ENCODE data around the gene ZDHHC7.
"Not testable (repeated sequence)": the region's sequence is repeated elsewhere in the genome, so short reads cannot be mapped to it uniquely, and the experiment has no call there.

ZDHHC7 gene

GRCh38 chr16:85042606-85043005 is 31.3 kb upstream of the ZDHHC7 start:
- no peak for DNase-seq (ENCODE audit: low read depth)

GRCh38 chr16:85042167-85042526 is 30.8 kb upstream of the ZDHHC7 start:
- DNase-seq (ENCODE audit: low read depth): no peak

- DNase-seq (ENCODE audit: low read depth): no peak
Measured at GRCh38 chr16:85041219-85042166, 30.2 kb upstream of the ZDHHC7 start.

- DNase-seq (ENCODE audit: low read depth): no peak
Measured at GRCh38 chr16:85040685-85041084, 29.4 kb upstream of the ZDHHC7 start.

GRCh38 chr16:85037721-85038120 is 26.4 kb upstream of the ZDHHC7 start:
- no peak for DNase-seq (ENCODE audit: low read depth)

- no peak for DNase-seq (ENCODE audit: low read depth)
Measured at GRCh38 chr16:85037050-85037410, 25.7 kb upstream of the ZDHHC7 start.

GRCh38 chr16:85036236-85037049 is 25.1 kb upstream of the ZDHHC7 start:
- no peak for DNase-seq (ENCODE audit: low read depth)

GRCh38 chr16:85034591-85035433 is 23.5 kb upstream of the ZDHHC7 start:
- no peak for DNase-seq (ENCODE audit: low read depth)

- DNase-seq (ENCODE audit: low read depth): no peak
Measured at GRCh38 chr16:85033171-85033570, 21.8 kb upstream of the ZDHHC7 start.

- DNase-seq (ENCODE audit: low read depth): not testable (repeated sequence)
Measured at GRCh38 chr16:85032187-85032586, 20.9 kb upstream of the ZDHHC7 start.

GRCh38 chr16:85031451-85031850 is 20.1 kb upstream of the ZDHHC7 start:
- no peak for DNase-seq (ENCODE audit: low read depth)

GRCh38 chr16:85029981-85030401 is 18.7 kb upstream of the ZDHHC7 start:
- no peak for DNase-seq (ENCODE audit: low read depth)

- no peak for DNase-seq (ENCODE audit: low read depth)
Measured at GRCh38 chr16:85029408-85029784, 18.1 kb upstream of the ZDHHC7 start.

GRCh38 chr16:85028685-85029407 is 17.5 kb upstream of the ZDHHC7 start:
- no peak for DNase-seq (ENCODE audit: low read depth)

- no peak for DNase-seq (ENCODE audit: low read depth)
Measured at GRCh38 chr16:85027958-85028684, 16.8 kb upstream of the ZDHHC7 start.

GRCh38 chr16:85027349-85027957 is 16.1 kb upstream of the ZDHHC7 start, which contains the start of gene KIAA0513:
Gene KIAA0513, plus strand, starts transcription at chr16:85027795. Its CDS starts 39,277 bp downstream, at chr16:85067072.
- peak; percentile 86 for DNase-seq (ENCODE audit: low read depth)

- no peak for DNase-seq (ENCODE audit: low read depth)
Measured at GRCh38 chr16:85026703-85027102, 15.4 kb upstream of the ZDHHC7 start.

- DNase-seq (ENCODE audit: low read depth): no peak
Measured at GRCh38 chr16:85025781-85026653, 14.7 kb upstream of the ZDHHC7 start.

GRCh38 chr16:85019659-85020245 is 8.4 kb upstream of the ZDHHC7 start:
- DNase-seq (ENCODE audit: low read depth): no peak
